PC-3 (cell line): ENCODE results near the gene KRABD2.

ENCODE experiments used
- ATAC-seq: fragments of 200-7000 bp; cut with Tn5 transposase; 2 replicates; pipeline ENCODE4 v1.9.1; 2020; ENCODE audit warnings: mild to moderate bottlenecking, moderate library complexity
- BruUV-seq: library from RNA; stranded (reverse); fragments of 400-500 nt; replicated peaks from 2 replicates; lab custom pipeline; 2021; lab: Mats Ljungman, UMichigan
- CTCF ChIA-PET: fragments of 300-600 bp; sonication (Branson Sonifier 250); formaldehyde crosslinking; loops from one replicate; lab custom pipeline; 2022; ENCODE audit warnings: antibody characterized with exemption; lab: Charles Lee
- POLR2A ChIA-PET: fragments of 300-600 bp; sonication (Branson Sonifier 250); formaldehyde crosslinking; loops from one replicate; lab custom pipeline; 2022; ENCODE audit warnings: antibody characterized with exemption; ENCODE audit not compliant: unreplicated experiment; lab: Charles Lee
- DNase-seq: peaks from one replicate; pipeline ENCODE4 v3.0.0-alpha.2; 2015
- H2AFZ ChIP-seq: fragments of 300-600 bp; sonication (generic); 2 replicates; pipeline ENCODE4 v1.6.0; 2016; ENCODE audit warnings: antibody characterized with exemption, low read length
- H3F3A ChIP-seq: fragments of 300-600 bp; sonication (generic); one replicate; pipeline ENCODE4 v1.6.0; 2017; ENCODE audit warnings: antibody characterized with exemption, low read length, control low read depth, mild to moderate bottlenecking; ENCODE audit not compliant: unreplicated experiment
- H3K27ac ChIP-seq: fragments of 300-600 bp; sonication (generic); 2 replicates; pipeline ENCODE4 v1.5.1; 2016; ENCODE audit warnings: mild to moderate bottlenecking, low read length
- H3K27me3 ChIP-seq: fragments of 300-600 bp; sonication (generic); 2 replicates; pipeline ENCODE4 v1.6.1; 2016; ENCODE audit warnings: low read length, mixed read lengths
- H3K36me3 ChIP-seq: fragments of 300-600 bp; sonication (generic); 2 replicates; pipeline ENCODE4 v1.6.1; 2016; ENCODE audit warnings: low read depth, mixed run types, low read length, mixed read lengths
- H3K4me1 ChIP-seq: fragments of 300-600 bp; sonication (generic); 2 replicates; pipeline ENCODE4 v1.5.1; 2016; ENCODE audit warnings: low read length; ENCODE audit not compliant: insufficient read depth
- H3K4me2 ChIP-seq: fragments of 300-600 bp; sonication (generic); 2 replicates; pipeline ENCODE4 v1.6.0; 2016; ENCODE audit warnings: low read length
- H3K4me3 ChIP-seq: fragments of 300-600 bp; sonication (generic); 2 replicates; pipeline ENCODE4 v1.5.1; 2016; ENCODE audit warnings: mild to moderate bottlenecking, low read length, mixed read lengths
- H3K79me2 ChIP-seq: fragments of 300-600 bp; sonication (generic); 2 replicates; pipeline ENCODE4 v1.6.1; 2017; ENCODE audit warnings: low read length, mixed read lengths
- H3K9ac ChIP-seq: fragments of 300-600 bp; sonication (generic); 2 replicates; pipeline ENCODE4 v1.6.0; 2016; ENCODE audit warnings: mild to moderate bottlenecking, low read length
- H3K9me2 ChIP-seq: fragments of 300-600 bp; sonication (generic); replicated peaks from 2 replicates; pipeline ENCODE4 v1.6.1; 2016; ENCODE audit warnings: mixed run types, low read length, mixed read lengths
- H3K9me3 ChIP-seq: fragments of 300-600 bp; sonication (generic); 2 replicates; pipeline ENCODE4 v1.6.1; 2016; ENCODE audit warnings: low read length, mixed read lengths
- H4K20me1 ChIP-seq: fragments of 300-600 bp; sonication (generic); 2 replicates; pipeline ENCODE4 v1.6.1; 2016; ENCODE audit warnings: low read length, mixed read lengths
- EZH2 ChIP-seq: fragments of 300-600 bp; sonication (generic); IDR thresholded peaks from one replicate; pipeline ENCODE4 v1.6.1; 2017; ENCODE audit warnings: antibody characterized with exemption, mild to moderate bottlenecking, low read length; ENCODE audit not compliant: unreplicated experiment
- EZH2phosphoT487 ChIP-seq: fragments of 300-600 bp; sonication (generic); IDR thresholded peaks from 2 replicates; pipeline ENCODE4 v1.6.1; 2018; ENCODE audit warnings: mild to moderate bottlenecking, antibody characterized with exemption, low read length, borderline replicate concordance
- intact Hi-C: fragments of 100-400 bp; cut with micrococcal nuclease; formaldehyde crosslinking; loops from 2 replicates; pipeline ENCODE4 v1.9.0; 2023
- TF ChIP-seq, protein P1 (sequence below): fragments of 300-600 bp; sonication (generic); conservative IDR thresholded peaks from 2 replicates; pipeline ENCODE4 v1.5.1; 2017; ENCODE audit warnings: antibody characterized with exemption, low read depth, mild to moderate bottlenecking, low read length

Gene KRABD2

DNA sequence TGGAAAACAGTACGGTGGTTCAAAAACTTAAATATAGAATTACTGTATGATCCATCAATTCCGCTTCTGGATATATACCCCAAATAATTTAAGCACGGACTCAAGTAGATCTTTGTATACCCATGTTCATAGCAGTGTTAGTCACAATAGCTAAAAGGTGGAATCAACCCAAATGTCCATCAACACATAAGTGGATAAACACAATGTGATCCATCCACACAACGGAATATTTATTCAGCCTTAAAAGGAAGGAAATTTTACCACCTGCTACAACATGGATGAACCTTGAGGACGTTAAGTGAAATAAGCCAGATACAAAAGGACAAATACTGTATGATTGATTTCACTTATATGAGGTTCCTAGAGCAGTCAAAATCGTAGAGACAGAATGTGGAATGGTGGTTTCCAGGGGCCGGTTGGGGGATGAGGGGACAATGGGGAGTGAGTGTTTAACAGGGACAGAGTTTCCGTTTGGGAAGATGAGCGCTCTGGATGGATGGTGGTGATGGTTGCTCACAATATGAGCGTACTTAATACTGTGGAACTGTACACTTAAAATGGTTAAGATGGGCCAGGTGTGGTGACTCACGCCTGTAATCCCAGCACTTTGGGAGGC is 26.5 kb upstream of the KRABD2 start:
- DNase-seq = no peak
- Histone ChIP-seq H4K20me1 (no peaks in the 10 kb centered on the region), H3K4me2 (no peak overlapping the region), H3K27ac (no peak overlapping the region), H2AFZ (no peak overlapping the region), H3K36me3 (no peaks in the 10 kb centered on the region), H3K4me3 (no peak overlapping the region), H3F3A (no peaks in the 10 kb centered on the region), H3K9me3 (no peaks in the 10 kb centered on the region), H3K9me2 (no peaks in the 10 kb centered on the region), H3K79me2 (no peaks in the 10 kb centered on the region), H3K27me3 (no peaks in the 10 kb centered on the region), H3K9ac (no peak overlapping the region), H3K4me1 (peaks cover under 1% of the 10 kb centered on the region)
- POLR2A ChIA-PET = no interaction called here
- TF ChIP-seq EZH2 (no peak), EZH2phosphoT487 (no peak)
- TF ChIP-seq, protein P1, sequence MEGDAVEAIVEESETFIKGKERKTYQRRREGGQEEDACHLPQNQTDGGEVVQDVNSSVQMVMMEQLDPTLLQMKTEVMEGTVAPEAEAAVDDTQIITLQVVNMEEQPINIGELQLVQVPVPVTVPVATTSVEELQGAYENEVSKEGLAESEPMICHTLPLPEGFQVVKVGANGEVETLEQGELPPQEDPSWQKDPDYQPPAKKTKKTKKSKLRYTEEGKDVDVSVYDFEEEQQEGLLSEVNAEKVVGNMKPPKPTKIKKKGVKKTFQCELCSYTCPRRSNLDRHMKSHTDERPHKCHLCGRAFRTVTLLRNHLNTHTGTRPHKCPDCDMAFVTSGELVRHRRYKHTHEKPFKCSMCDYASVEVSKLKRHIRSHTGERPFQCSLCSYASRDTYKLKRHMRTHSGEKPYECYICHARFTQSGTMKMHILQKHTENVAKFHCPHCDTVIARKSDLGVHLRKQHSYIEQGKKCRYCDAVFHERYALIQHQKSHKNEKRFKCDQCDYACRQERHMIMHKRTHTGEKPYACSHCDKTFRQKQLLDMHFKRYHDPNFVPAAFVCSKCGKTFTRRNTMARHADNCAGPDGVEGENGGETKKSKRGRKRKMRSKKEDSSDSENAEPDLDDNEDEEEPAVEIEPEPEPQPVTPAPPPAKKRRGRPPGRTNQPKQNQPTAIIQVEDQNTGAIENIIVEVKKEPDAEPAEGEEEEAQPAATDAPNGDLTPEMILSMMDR = no peak
- ATAC-seq = no peak
- CTCF ChIA-PET = no interaction called here
- intact Hi-C loops = no loop called here
- BruUV-seq = no TSS peak

- intact Hi-C loops = no loop called here
- ATAC-seq (no peak), DNase-seq (no peak)
- H3K9ac ChIP-seq = no peak overlapping the region
- H4K20me1 ChIP-seq = no peaks in the 10 kb centered on the region
- ChIA-PET CTCF (no interaction called here), POLR2A (no interaction called here)
- no peak for TF ChIP-seq EZH2phosphoT487
- no peaks in the 10 kb centered on the region for H3K36me3 ChIP-seq
- no peak overlapping the region for H2AFZ ChIP-seq
- no peaks in the 10 kb centered on the region for H3K9me3 ChIP-seq
- no peaks in the 10 kb centered on the region for H3F3A ChIP-seq
- no peak overlapping the region for H3K4me2 ChIP-seq
- H3K79me2 ChIP-seq = no peaks in the 10 kb centered on the region
- H3K4me3 ChIP-seq = no peak overlapping the region
- no peaks in the 10 kb centered on the region for H3K27me3 ChIP-seq
- BruUV-seq = no TSS peak
- no peaks in the 10 kb centered on the region for H3K4me1 ChIP-seq
- H3K27ac ChIP-seq = no peak overlapping the region
- H3K9me2 ChIP-seq = no peaks in the 10 kb centered on the region
Observed at GRCh38 chr17:8401107-8401506, 24.6 kb upstream of the KRABD2 start.

DNA sequence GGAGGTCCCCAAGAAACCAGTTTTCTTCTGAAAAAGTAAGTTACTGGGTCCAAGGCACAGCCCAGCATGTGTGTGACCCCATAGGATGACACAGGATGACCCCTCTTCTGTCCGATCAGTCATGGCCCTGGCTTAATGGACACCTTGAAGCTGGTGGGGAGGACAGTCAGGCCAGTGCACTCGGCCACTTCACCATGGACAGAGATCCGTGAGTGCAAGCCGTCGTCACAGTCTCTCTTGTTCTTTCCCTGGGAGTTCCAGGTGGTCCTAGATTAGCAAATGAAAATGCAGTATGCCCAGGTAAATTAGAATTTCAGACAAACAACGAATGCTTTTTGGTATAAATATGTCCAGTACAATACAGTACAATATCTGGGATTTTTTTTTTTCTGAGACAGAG is 22.5 kb upstream of the KRABD2 start:
- Histone ChIP-seq H3K4me2 (no peak overlapping the region), H2AFZ (no peak overlapping the region), H4K20me1 (no peaks in the 10 kb centered on the region), H3K9ac (no peak overlapping the region), H3K4me3 (no peak overlapping the region), H3K9me2 (no peaks in the 10 kb centered on the region), H3K4me1 (peaks cover 2% of the 10 kb centered on the region; the same call in 1 of the 2 replicates), H3F3A (no peaks in the 10 kb centered on the region), H3K27ac (no peak overlapping the region), H3K36me3 (no peaks in the 10 kb centered on the region), H3K27me3 (no peaks in the 10 kb centered on the region), H3K9me3 (no peaks in the 10 kb centered on the region), H3K79me2 (no peaks in the 10 kb centered on the region)
- intact Hi-C loops = no loop called here
- BruUV-seq = no TSS peak
- DNase-seq (no peak), ATAC-seq (no peak)
- no peak for TF ChIP-seq EZH2
- TF ChIP-seq EZH2phosphoT487 = no peak
- TF ChIP-seq, protein P1 = no peak
- ChIA-PET CTCF (no interaction called here), POLR2A (no interaction called here)
